ENCODE results near the gene SLAMF9. TPM values are rescaled to one million over a fixed set of nuclear protein-coding genes. Genes with fewer than 3 reads are reported as not detected.

Gene SLAMF9
- total and polyA plus RNA-seq, 8 donors, result not detected

- Histone ChIP-seq H3K9me3 (no peaks in the 10 kb centered on the region), H3K4me3 (no peak overlapping the region), H3K27ac (no peak overlapping the region), H3K27me3 (no peaks in the 10 kb centered on the region), H3K36me3 (no peaks in the 10 kb centered on the region), H3K4me1 (no peaks in the 10 kb centered on the region)
- intact Hi-C loops (cut with DNase I), result no loop called here
- 89 to 94% methylated on average over 11 of the region's 11 CpGs for WGBS, 2 donors
- no peak for TF ChIP-seq CTCF (IDR thresholded peaks at IDR 0.05)
- ATAC-seq (no peak), FAIRE-seq (no peak), DNase-seq (no peak)
Measured at GRCh38 chr1:159940006-159940620, 13.9 kb downstream of the SLAMF9 start.

GRCh38 chr1:159939678-159940002, 14.4 kb downstream of the SLAMF9 start:
- Histone ChIP-seq H3K27me3 (no peaks in the 10 kb centered on the region), H3K9me3 (no peaks in the 10 kb centered on the region), H3K27ac (no peak overlapping the region), H3K4me1 (no peaks in the 10 kb centered on the region), H3K4me3 (no peak overlapping the region), H3K36me3 (no peaks in the 10 kb centered on the region)
- FAIRE-seq (no peak), ATAC-seq (no peak), DNase-seq (no peak)
- intact Hi-C loops (cut with DNase I), result loop anchor here in 1 of 3 donors (5.0 kb wide), 1 partner anchor 63 kb away; no protein-coding TSS in a partner anchor
- WGBS, 2 donors, result 60 to 64% methylated on average over 3 of the region's 3 CpGs
- no peak for TF ChIP-seq CTCF (IDR thresholded peaks at IDR 0.05)

GRCh38 chr1:159938905-159939677, 14.9 kb downstream of the SLAMF9 start:
- ATAC-seq (no peak), DNase-seq (no peak), FAIRE-seq (no peak)
- Histone ChIP-seq H3K36me3 (no peaks in the 10 kb centered on the region), H3K27me3 (no peaks in the 10 kb centered on the region), H3K4me1 (no peaks in the 10 kb centered on the region), H3K27ac (no peak overlapping the region), H3K9me3 (no peaks in the 10 kb centered on the region), H3K4me3 (no peak overlapping the region)
- intact Hi-C loops (cut with DNase I), result loop anchor here in 1 of 3 donors (5.0 kb wide), 1 partner anchor 63 kb away; no protein-coding TSS in a partner anchor
- 73 to 82% methylated on average over 6 of the region's 6 CpGs for WGBS, 2 donors
- TF ChIP-seq CTCF (IDR thresholded peaks at IDR 0.05), result no peak

- intact Hi-C loops (cut with DNase I), result loop anchor here in 1 of 3 donors (5.0 kb wide), 1 partner anchor 64 kb away; no protein-coding TSS in a partner anchor
- no peak overlapping the region for H3K4me3 ChIP-seq
- no peak overlapping the region for H3K27ac ChIP-seq
- no peaks in the 10 kb centered on the region for H3K27me3 ChIP-seq
- ATAC-seq, result no peak
- FAIRE-seq, result no peak
- no peak for TF ChIP-seq CTCF (IDR thresholded peaks at IDR 0.05)
- 57 to 66% methylated on average over 7 of the region's 7 CpGs for WGBS, 2 donors
- no peaks in the 10 kb centered on the region for H3K36me3 ChIP-seq
- H3K9me3 ChIP-seq, result no peaks in the 10 kb centered on the region
- DNase-seq, result no peak
- H3K4me1 ChIP-seq, result no peaks in the 10 kb centered on the region
Measured at GRCh38 chr1:159938211-159938852, 15.7 kb downstream of the SLAMF9 start.

Measured in pancreas (tissue), 10 donors.